ENCODE results near the gene ADGRL1.
"Not testable (repeated sequence)": the region's sequence is repeated elsewhere in the genome, so short reads cannot be mapped to it uniquely, and the experiment has no call there.

ADGRL1 gene

DNA sequence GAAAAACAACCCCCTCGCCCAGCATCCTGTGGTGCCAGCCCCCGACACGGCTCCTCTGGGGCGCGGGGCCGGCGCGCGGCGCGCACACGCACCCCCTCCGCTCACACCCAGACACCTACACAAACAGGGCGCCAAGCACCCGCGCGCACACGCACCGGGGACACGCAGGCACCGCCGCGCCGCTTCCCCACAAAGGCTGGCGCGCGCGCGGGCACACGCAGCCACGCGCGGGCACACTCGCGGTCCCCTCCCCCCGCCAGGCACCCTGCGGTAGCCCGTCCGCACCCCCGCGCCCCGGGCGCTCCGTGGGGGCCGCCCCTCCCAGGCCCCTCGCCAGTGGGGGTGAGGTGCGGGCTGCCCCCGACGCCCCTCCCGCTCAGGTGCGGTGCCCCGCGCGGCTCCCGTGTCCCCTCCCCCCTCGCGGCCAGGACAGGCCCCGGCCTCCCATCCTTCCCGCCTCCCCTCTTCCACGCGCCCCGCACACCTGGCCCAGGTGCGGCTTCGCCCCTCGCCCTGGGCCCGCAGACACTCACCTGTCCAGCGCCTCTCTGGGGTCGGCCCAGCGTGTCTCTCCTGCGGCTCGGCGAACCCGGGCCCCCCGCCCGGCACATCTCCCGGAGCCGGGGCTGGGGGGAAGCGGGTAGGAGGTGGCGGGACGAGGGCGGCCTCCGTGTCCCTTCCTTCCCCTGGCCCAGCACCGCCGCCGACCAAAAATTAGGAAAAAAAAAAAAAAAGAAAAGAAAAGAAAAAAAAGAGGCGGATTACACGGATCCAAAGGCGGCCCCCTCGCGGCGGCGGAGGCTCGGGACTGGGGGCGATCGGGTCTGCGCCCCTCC lies at the start of gene ADGRL1:
Gene ADGRL1, minus strand, starts transcription at position 718 of the 836 bp plus-strand sequence. CDS start 22,567 bp downstream, outside the sequence.
- Histone ChIP-seq H3K27me3 (peaks cover 97% of the 10 kb centered on the region), H3K4me1 (ENCODE audit: control insufficient read depth in 1 of 2, insufficient read depth in 1 of 2, low read depth in 1 of 2, low read length in 1 of 2) (peaks cover 8 to 19% of the 10 kb centered on the region in 2 experiments), H3K4me3 (ENCODE audit: low read depth in 1 of 2, low read length in 1 of 2) (peak within 1 kb of the TSS; percentile 44 to 55)
- H3K9me3 ChIP-seq, H3K27ac ChIP-seq, H3K36me3 ChIP-seq: not testable (repeated sequence)

GRCh38 chr19:14255316-14255715 lies 49.3 kb upstream of the ADGRL1 start:
- not testable (repeated sequence) for H3K27ac ChIP-seq; H3K36me3 ChIP-seq; H3K4me3 ChIP-seq (ENCODE audit: low read depth in 1 of 2, low read length in 1 of 2); H3K9me3 ChIP-seq; H3K4me1 ChIP-seq (ENCODE audit: control insufficient read depth in 1 of 2, insufficient read depth in 1 of 2, low read depth in 1 of 2, low read length in 1 of 2)
- H3K27me3 ChIP-seq, result peaks cover 37% of the 10 kb centered on the region

DNA sequence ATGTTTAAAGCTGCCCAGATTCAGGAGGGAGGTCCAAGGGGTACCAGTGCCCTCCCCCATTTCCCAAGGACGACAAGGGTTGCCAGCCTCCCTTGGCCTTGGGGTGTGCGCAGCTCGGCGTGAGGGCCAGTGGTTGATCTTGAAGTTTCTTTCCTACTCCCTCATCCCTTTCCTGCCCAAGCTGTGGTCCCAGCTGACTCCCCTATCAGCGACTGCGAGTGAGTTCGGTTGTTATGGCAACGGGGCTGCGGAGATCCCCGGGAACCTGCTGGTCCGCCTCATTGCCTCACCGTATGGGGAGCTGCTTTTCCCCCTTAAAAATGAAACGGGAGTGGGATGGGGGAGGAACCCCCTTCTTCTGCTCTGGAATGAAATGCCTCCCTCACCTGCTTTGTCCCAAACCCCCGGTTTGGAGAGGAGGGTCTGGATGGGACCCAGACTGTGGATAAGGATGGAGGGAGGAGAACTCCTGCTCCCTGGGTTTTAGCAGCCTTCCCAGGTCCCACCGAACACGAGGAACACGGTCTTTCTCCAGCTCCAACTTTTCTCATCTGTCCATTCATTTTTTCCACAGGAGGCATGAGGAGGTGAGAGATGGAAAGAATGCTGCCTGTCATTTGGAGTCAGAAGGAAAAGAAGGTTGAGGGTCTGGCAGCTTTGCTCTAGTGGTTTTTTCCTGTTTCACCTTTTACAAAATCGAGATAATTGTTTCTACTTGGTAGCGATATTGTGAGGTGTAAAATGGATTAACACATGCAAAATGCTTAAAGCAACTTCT lies 48.0 kb upstream of the ADGRL1 start:
- not testable (repeated sequence) for H3K4me3 ChIP-seq (ENCODE audit: low read depth in 1 of 2, low read length in 1 of 2); H3K36me3 ChIP-seq; H3K9me3 ChIP-seq; H3K27ac ChIP-seq; H3K4me1 ChIP-seq (ENCODE audit: control insufficient read depth in 1 of 2, insufficient read depth in 1 of 2, low read depth in 1 of 2, low read length in 1 of 2)
- peaks cover 50% of the 10 kb centered on the region for H3K27me3 ChIP-seq

- H3K9me3 ChIP-seq; H3K4me3 ChIP-seq (ENCODE audit: low read depth in 1 of 2, low read length in 1 of 2); H3K4me1 ChIP-seq (ENCODE audit: control insufficient read depth in 1 of 2, insufficient read depth in 1 of 2, low read depth in 1 of 2, low read length in 1 of 2); H3K27ac ChIP-seq; H3K36me3 ChIP-seq: not testable (repeated sequence)
- H3K27me3 ChIP-seq, result peaks cover 69% of the 10 kb centered on the region
These were observed 46.2 kb upstream of the ADGRL1 start for GRCh38 chr19:14252136-14252535.

GRCh38 chr19:14250870-14251269 lies 44.9 kb upstream of the ADGRL1 start:
- peaks cover 0 to 3% of the 10 kb centered on the region in 2 experiments for H3K4me1 ChIP-seq (ENCODE audit: control insufficient read depth in 1 of 2, insufficient read depth in 1 of 2, low read depth in 1 of 2, low read length in 1 of 2)
- no peak overlapping the region for H3K4me3 ChIP-seq (ENCODE audit: low read depth in 1 of 2, low read length in 1 of 2)
- H3K27me3 ChIP-seq, result peaks cover 81% of the 10 kb centered on the region
- TF ChIP-seq, protein P1, sequence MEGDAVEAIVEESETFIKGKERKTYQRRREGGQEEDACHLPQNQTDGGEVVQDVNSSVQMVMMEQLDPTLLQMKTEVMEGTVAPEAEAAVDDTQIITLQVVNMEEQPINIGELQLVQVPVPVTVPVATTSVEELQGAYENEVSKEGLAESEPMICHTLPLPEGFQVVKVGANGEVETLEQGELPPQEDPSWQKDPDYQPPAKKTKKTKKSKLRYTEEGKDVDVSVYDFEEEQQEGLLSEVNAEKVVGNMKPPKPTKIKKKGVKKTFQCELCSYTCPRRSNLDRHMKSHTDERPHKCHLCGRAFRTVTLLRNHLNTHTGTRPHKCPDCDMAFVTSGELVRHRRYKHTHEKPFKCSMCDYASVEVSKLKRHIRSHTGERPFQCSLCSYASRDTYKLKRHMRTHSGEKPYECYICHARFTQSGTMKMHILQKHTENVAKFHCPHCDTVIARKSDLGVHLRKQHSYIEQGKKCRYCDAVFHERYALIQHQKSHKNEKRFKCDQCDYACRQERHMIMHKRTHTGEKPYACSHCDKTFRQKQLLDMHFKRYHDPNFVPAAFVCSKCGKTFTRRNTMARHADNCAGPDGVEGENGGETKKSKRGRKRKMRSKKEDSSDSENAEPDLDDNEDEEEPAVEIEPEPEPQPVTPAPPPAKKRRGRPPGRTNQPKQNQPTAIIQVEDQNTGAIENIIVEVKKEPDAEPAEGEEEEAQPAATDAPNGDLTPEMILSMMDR (IDR thresholded peaks at IDR 0.05), result no peak
- H3K36me3 ChIP-seq, result no peaks in the 10 kb centered on the region
- H3K9me3 ChIP-seq, result no peaks in the 10 kb centered on the region
- no peak overlapping the region for H3K27ac ChIP-seq

DNA sequence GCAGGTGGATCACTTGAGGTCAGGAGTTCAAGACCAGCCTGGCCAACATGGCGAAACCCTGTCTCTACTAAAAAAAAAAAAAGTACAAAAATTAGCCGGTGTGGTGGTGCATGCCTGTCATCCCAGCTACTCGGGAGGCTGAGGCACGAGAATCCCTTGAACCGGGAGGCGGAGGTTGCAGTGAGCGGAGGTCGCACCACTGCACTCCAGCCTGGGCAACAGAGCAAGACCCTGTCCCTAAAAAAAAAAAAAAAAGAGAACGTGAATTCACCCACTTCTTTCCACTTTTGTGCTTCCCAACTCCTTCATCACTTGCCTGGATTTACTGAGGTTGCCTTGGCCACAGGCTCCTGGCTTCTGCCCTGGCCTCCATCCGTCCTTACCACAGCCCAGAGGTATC lies 44.3 kb upstream of the ADGRL1 start:
- peaks cover 82% of the 10 kb centered on the region for H3K27me3 ChIP-seq
- H3K36me3 ChIP-seq; H3K4me3 ChIP-seq (ENCODE audit: low read depth in 1 of 2, low read length in 1 of 2); H3K4me1 ChIP-seq (ENCODE audit: control insufficient read depth in 1 of 2, insufficient read depth in 1 of 2, low read depth in 1 of 2, low read length in 1 of 2); H3K9me3 ChIP-seq; H3K27ac ChIP-seq: not testable (repeated sequence)

DNA sequence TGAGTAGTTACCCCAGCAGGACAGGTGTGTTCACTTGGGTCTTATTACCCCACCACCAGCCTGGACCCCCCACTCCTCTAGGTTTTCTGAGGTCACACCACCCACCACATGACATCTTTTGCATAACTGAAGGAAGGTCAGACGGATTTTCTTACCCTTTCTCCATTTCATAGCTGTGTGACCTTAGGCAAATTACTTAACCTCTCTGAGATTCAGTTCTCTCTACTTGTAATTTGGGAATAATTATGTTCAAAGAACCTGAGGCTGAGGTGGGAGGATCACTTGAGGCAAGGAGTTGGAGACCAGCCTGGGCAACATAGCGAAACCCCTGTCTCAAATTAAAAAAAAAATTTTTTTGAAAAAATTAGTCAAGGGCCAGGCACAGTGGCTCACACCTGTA lies 43.9 kb upstream of the ADGRL1 start:
- not testable (repeated sequence) for H3K4me1 ChIP-seq (ENCODE audit: control insufficient read depth in 1 of 2, insufficient read depth in 1 of 2, low read depth in 1 of 2, low read length in 1 of 2); H3K27ac ChIP-seq; H3K4me3 ChIP-seq (ENCODE audit: low read depth in 1 of 2, low read length in 1 of 2); H3K36me3 ChIP-seq; H3K9me3 ChIP-seq
- peaks cover 80% of the 10 kb centered on the region for H3K27me3 ChIP-seq

DNA sequence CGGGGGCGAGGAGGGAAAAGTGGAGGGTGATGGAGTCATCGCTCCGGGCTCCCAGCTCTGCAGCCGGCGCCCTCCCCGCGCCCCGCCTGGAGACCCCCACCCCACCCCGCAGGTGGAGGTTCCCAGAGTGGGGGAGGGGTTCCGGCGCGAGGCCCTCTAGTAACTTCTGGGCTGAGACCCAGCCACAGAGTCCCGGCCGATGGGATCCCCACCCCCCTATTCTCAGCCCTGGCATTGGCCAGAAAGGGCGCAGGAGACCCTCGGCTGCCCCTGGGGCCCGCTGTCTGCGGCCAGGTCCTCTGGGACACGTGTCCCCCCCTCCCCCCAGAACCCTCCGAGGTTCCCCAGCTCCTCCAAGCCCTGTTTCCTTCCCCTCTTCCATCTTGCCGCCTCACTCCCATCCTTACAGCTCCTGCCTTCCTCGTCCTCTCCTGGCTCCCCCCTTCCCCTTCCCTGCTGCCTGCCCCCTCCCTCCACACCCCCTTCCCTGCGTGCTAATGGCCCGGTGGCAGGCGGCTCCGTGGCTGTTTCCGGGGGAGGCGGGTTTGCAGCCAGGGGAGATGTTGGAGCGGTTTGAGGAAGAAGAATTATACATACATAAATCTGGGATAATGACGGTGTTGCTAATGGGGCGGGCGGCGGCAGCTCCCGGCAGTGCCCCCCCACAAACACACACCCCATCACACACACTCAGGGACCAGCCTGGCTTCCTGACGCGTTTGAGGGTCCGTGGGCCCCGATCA lies 43.2 kb upstream of the ADGRL1 start:
- H3K27ac ChIP-seq; H3K9me3 ChIP-seq; H3K4me3 ChIP-seq (ENCODE audit: low read depth in 1 of 2, low read length in 1 of 2); H3K4me1 ChIP-seq (ENCODE audit: control insufficient read depth in 1 of 2, insufficient read depth in 1 of 2, low read depth in 1 of 2, low read length in 1 of 2); H3K36me3 ChIP-seq: not testable (repeated sequence)
- H3K27me3 ChIP-seq, result peaks cover 73% of the 10 kb centered on the region

All from neutrophil (primary cell).